HUES6 (cell line): Measurements from ENCODE around the gene NSG1.

Source experiments
- H3K27ac ChIP-seq: 2 replicates; pipeline ENCODE4 v1.7.0; 2013; ENCODE audit warnings: low read depth, mild to moderate bottlenecking, low read length, inconsistent platforms
- H3K27me3 ChIP-seq: 2 replicates; pipeline ENCODE4 v1.6.1; 2013; ENCODE audit warnings: low read length; ENCODE audit not compliant: control insufficient read depth, insufficient read depth
- H3K36me3 ChIP-seq: 2 replicates; pipeline ENCODE4 v1.6.1; 2013; ENCODE audit warnings: low read length; ENCODE audit not compliant: control insufficient read depth, insufficient read depth
- H3K4me1 ChIP-seq: 2 replicates; pipeline ENCODE4 v1.6.1; 2013; ENCODE audit warnings: low read length; ENCODE audit not compliant: control insufficient read depth, insufficient read depth
- H3K4me3 ChIP-seq: 2 replicates; pipeline ENCODE4 v1.5.1; 2013; ENCODE audit warnings: low read depth, low read length
- H3K9ac ChIP-seq: one replicate; pipeline ENCODE4 v1.6.1; 2013; ENCODE audit warnings: mild to moderate bottlenecking, low read length
- H3K9me3 ChIP-seq: 2 replicates; pipeline ENCODE4 v1.6.1; 2013; ENCODE audit warnings: low read depth, low read length; ENCODE audit not compliant: control insufficient read depth, insufficient read depth

The NSG1 gene

DNA sequence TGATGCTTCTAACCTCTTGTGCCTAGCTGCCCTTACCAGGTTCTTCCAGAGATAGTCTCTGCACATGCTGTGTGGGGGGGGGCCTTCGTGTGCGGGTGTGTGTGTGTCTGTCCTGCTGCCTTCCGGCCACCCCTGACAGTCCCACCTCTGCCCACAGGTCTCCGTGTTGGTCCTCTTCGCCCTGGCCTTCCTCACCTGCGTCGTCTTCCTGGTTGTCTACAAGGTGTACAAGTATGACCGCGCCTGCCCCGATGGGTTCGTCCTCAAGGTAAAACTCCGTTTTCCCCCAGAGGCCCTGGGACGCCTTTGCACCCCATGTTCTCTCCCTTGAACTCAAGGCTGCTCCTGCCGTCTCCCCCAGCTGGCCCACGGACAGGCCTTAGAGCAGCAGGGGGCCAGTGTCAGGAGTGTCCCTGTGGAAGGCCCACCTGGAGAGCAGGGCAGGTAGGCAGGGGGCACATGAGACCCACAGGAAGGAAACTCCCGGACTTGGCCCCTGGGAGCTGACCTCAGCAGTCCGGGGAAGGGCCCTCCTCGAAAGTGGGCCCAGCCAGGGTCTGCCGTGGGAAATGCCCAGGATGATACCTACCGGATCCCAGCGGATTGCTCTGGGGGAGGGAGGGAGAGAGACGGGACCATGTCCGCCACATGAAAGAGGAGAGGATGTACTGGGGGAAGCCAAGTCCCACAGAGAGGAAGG lies 22.7 kb downstream of the NSG1 start:
- Histone ChIP-seq H3K36me3 (peaks cover 9% of the 10 kb centered on the region; the same call in 1 of the 2 replicates), H3K4me1 (peaks cover 4% of the 10 kb centered on the region; the same call in 1 of the 2 replicates), H3K27ac (no peak overlapping the region), H3K4me3 (no peak overlapping the region), H3K9me3 (no peaks in the 10 kb centered on the region), H3K9ac (no peak overlapping the region), H3K27me3 (no peaks in the 10 kb centered on the region)

DNA sequence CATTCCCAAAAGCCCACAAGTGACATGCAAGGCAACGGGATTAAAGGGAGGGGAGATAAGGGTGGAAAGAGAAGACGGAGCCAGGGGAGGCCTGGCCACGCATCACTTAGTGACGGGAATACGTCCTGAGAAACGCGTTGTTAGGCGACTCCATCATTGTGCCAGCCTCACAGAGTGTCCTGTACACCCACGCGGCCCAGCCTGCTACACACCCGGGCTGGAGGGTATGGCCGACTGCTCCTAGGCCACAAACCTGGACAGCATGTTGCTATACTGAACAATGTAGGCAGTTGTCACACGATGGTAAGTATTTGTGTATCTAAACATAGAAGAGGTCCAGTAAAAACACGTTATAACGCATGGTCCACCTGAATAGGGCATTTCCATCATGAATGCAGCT lies 23.4 kb downstream of the NSG1 start:
- no peak overlapping the region for H3K9ac ChIP-seq
- H3K4me3 ChIP-seq: no peak overlapping the region
- H3K9me3 ChIP-seq: no peaks in the 10 kb centered on the region
- peaks cover 13% of the 10 kb centered on the region; the same call in 1 of the 2 replicates for H3K36me3 ChIP-seq
- peaks cover 4% of the 10 kb centered on the region; the same call in 1 of the 2 replicates for H3K4me1 ChIP-seq
- H3K27ac ChIP-seq: no peak overlapping the region
- H3K27me3 ChIP-seq: no peaks in the 10 kb centered on the region

DNA sequence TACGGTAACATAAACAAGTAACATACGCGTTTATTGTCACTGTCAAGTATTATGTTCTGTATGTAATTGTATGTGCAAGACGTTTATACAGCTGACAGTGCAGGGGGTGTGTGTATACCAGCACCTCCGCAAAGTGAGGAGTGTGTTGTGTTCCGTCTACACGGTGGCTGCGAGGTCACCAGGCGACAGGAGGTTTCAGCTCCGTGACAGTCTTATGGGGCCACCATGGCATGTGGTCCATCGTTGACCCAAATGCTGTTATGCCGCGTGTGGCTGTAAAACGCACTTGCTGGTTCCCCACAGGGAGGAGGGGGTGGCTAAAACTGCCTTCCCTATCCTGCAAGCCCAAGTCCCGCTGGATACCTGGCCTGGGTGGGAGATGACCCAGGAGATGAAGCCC lies 25.0 kb downstream of the NSG1 start:
- peaks cover 14% of the 10 kb centered on the region; the same call in 1 of the 2 replicates for H3K36me3 ChIP-seq
- H3K4me3 ChIP-seq: no peak overlapping the region
- no peaks in the 10 kb centered on the region for H3K27me3 ChIP-seq
- no peak overlapping the region for H3K27ac ChIP-seq
- no peak overlapping the region for H3K9ac ChIP-seq
- peaks cover 4% of the 10 kb centered on the region; the same call in 1 of the 2 replicates for H3K4me1 ChIP-seq
- no peaks in the 10 kb centered on the region for H3K9me3 ChIP-seq

DNA sequence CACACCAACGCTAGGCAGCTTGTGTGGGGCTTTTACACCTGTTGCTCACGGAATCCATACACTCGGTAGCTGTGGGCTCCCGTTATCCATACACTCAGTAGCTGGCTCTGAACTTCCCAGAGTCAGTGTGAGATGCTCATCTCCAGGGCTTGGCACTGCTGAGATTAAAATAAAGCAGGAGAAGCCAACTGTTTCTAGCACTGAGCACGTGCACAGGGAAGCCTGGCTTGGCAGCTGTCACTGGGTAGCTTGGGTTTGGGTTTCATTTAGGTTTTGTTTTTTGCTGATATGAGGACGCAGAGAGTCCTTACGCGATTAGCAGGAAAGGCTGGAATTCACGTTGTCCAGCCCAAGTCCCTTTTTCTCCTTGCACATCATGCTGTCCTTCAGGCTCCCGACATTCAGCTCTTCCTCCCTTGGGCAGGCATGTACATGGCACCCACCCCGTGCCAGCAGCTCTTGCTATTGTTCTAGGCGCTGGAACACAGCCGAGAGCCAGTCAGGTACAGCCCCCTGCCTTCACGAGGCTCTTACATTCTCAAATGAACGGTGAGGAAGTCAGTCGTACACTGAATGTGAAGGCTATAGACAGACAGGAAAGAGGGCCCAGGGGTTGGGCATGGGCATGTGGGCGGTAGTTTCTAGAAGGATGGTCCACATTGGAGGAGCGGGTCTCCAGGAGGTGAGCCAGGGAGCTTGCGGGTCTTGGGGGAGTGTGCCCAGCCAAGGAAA lies 25.9 kb downstream of the NSG1 start:
- Histone ChIP-seq H3K9me3 (no peaks in the 10 kb centered on the region), H3K4me3 (no peak overlapping the region), H3K4me1 (peaks cover 4% of the 10 kb centered on the region; the same call in 1 of the 2 replicates), H3K27me3 (no peaks in the 10 kb centered on the region), H3K9ac (no peak overlapping the region), H3K36me3 (peaks cover 14% of the 10 kb centered on the region; the same call in 1 of the 2 replicates), H3K27ac (no peak overlapping the region)

GRCh38 chr4:4413373-4413725 lies 26.4 kb downstream of the NSG1 start:
- Histone ChIP-seq H3K9me3 (no peaks in the 10 kb centered on the region), H3K27ac (no peak overlapping the region), H3K36me3 (peaks cover 17% of the 10 kb centered on the region; the same call in 1 of the 2 replicates), H3K4me3 (no peak overlapping the region), H3K4me1 (peaks cover 4% of the 10 kb centered on the region; the same call in 1 of the 2 replicates), H3K27me3 (no peaks in the 10 kb centered on the region), H3K9ac (no peak overlapping the region)

GRCh38 chr4:4413806-4414205 lies 26.9 kb downstream of the NSG1 start:
- Histone ChIP-seq H3K9me3 (no peaks in the 10 kb centered on the region), H3K27me3 (no peaks in the 10 kb centered on the region), H3K9ac (no peak overlapping the region), H3K4me3 (no peak overlapping the region), H3K36me3 (peaks cover 21% of the 10 kb centered on the region), H3K27ac (no peak overlapping the region), H3K4me1 (peaks cover 1% of the 10 kb centered on the region; the same call in 1 of the 2 replicates)

DNA sequence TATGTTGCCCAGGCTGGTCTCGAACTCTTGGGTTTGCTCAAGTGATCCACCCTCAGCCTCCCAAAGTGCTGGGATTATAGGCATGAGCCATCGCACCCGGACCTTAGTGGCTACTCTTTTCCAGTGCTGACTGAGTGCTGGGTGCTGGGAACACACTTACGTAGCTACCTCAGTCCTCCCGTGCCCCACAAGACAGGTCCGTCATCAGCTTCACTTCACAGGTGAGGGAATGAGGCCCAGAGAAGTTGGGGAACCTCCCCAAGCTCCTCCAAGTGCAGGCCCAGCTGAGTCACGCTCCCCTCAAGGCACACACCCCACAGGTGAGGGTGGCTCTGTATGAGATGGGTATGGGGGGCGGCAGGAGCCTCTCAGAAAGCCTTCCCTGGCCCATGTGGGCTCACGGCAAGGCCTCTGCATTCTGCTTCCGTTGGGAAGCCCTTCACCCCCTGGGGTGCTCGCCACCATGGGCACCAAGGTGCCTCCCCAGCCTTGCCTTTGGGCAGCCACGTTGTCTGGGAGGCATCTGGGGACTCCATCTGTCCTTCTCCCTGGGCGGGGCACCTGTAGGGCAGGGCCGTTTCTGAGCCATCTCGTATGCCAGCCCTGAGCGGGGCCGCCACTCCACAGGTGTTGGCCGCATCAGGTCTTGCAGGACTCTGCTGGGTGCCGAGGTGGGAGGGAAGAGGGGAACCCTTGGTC lies 28.4 kb downstream of the NSG1 start:
- no peaks in the 10 kb centered on the region for H3K4me1 ChIP-seq
- H3K27ac ChIP-seq: no peak overlapping the region
- no peaks in the 10 kb centered on the region for H3K9me3 ChIP-seq
- no peak overlapping the region for H3K4me3 ChIP-seq
- H3K36me3 ChIP-seq: peaks cover 32% of the 10 kb centered on the region
- no peak overlapping the region for H3K9ac ChIP-seq
- H3K27me3 ChIP-seq: no peaks in the 10 kb centered on the region

DNA sequence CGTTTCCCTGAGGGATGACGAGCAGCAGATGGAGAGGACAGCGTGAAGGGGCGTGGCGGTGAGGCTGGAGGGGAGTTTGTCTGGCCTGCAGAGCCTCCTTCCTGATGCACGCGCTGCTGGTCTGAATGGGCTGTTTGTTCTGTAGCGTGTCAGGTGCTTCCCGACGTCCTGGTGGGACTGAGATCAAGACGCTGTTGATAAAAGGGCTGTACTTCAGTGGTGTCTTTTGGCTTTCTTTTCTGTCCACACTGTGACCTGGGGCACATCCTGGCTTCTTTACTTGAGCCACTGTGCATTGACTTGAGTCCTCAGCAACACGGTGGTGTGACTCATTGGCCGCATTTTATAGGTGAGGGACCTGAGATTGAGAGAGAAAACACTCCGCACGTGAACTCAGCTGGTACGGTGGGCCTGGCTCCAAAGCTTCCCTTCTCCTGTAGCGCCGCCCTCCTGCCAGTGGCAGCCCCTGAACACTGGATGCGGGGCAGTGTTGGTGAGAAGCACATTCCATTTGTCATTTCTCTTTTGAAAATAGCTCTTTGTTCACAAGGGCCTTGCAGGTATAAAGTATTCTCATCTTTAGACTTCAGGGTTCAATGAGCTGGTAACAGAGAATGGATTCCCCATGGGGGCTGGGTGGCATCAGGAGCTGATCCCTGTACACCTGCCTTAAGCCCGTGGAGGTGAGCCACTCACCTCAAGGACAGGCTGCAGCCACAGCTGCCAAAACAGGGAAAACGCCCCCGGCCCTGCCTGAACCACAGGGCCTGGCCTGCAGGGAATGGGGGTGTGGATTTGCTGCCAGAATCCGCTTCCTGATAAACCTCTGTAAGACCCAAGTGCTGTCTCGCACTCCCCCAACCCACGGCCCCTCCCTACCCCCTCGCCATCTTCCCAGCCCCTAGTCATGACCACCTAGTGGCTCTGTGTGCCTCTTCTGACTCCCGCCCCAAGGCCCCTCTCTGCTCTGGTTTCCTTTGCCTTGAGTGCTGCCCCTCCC lies 29.2 kb downstream of the NSG1 start:
- H3K9ac ChIP-seq: no peak overlapping the region
- no peaks in the 10 kb centered on the region for H3K27me3 ChIP-seq
- H3K27ac ChIP-seq: no peak overlapping the region
- peaks cover 35% of the 10 kb centered on the region for H3K36me3 ChIP-seq
- no peaks in the 10 kb centered on the region for H3K4me1 ChIP-seq
- no peaks in the 10 kb centered on the region for H3K9me3 ChIP-seq
- H3K4me3 ChIP-seq: no peak overlapping the region

GRCh38 chr4:4416981-4417380 lies 30.1 kb downstream of the NSG1 start:
- Histone ChIP-seq H3K4me3 (no peak overlapping the region), H3K9ac (no peak overlapping the region), H3K4me1 (no peaks in the 10 kb centered on the region), H3K36me3 (peaks cover 42% of the 10 kb centered on the region), H3K9me3 (no peaks in the 10 kb centered on the region), H3K27me3 (no peaks in the 10 kb centered on the region), H3K27ac (no peak overlapping the region)

GRCh38 chr4:4417886-4418285 lies 31.0 kb downstream of the NSG1 start:
- H3K9me3 ChIP-seq: no peaks in the 10 kb centered on the region
- no peaks in the 10 kb centered on the region for H3K4me1 ChIP-seq
- H3K27me3 ChIP-seq: no peaks in the 10 kb centered on the region
- H3K36me3 ChIP-seq: peaks cover 43% of the 10 kb centered on the region
- H3K4me3 ChIP-seq: no peak overlapping the region
- no peak overlapping the region for H3K9ac ChIP-seq
- H3K27ac ChIP-seq: no peak overlapping the region
